NCI-H2227 (cell line): Measurements from ENCODE around the gene POLR1A.

Experiments
- DNase-seq: peaks from one replicate; lab custom pipeline; 2025; ENCODE audit not compliant: unreplicated experiment; lab: John Stamatoyannopoulos, UW

POLR1A gene

DNA sequence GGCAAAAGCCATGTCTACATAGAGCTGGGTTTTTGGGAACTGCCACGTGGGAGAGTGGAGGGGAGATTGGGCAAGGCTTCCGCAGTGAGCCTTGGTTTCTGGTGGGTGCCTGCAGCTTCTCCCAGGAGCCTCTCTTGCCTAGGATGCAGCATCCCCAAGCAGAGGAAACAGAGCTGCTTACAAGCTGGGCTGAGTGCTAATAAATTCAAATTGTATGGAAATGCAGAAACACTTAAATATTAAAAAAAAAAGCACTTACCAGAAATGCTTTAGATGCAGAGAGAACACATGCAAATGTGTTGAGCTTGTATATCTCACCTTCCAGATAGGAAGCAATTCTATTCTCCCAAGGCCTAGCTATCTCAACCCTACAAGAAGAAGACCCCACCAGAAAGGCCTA, 120.9 kb downstream of the POLR1A start:
- no peak for DNase-seq

DNA sequence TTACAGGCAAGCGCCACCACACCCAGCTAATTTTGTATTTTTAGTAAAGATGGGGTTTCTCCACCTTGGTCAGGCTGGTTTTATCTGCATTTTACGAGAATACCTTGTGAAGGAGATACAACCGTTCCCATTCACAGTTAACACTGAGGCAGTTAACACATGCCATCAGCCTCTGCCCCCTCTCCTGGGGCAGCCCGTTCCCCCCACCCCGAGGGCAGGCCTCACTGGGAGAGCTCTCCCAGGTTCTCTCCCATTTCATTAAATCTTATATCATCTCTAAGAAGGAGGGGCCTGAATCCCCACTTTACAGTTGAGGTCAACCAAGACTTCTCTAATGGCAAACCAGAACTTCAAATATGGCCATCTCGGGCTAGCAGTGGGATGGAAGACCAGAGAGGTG, 121.9 kb downstream of the POLR1A start:
- no peak for DNase-seq

DNA sequence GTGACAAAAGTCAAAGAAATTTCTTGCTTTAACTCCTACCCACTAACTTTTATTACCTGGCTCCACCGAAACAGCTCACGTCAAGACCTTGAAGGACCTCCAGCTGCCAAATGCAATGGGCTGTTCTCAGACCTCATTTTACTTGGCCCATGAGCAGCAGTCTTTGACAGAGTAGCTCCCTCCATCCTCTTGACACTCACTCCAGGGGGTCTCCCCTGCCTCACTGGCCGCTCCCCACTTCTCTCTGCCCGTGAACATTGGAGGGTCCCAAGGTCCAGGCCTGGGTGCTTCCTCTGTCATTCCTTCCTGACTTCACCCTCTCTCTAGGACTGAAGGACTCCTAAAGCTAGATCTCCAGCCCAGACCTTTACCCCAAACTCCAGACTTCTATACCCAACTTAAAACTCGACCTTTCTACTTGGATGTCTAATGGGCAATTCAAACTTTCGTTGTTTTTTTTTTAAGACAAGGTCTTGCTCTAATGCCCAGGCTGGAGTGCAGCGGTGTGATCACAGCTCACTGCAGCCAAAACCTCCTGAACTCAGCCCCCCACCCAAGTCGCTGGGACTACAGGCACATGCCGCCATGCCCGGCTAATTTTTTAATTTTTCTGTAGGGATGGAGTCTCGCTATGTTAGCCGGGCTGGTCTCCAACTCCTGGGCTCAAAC, 124.0 kb downstream of the POLR1A start:
- no peak for DNase-seq

GRCh38 chr2:85978883-85979780, 126.6 kb downstream of the POLR1A start:
- DNase-seq: no peak

GRCh38 chr2:85976106-85976920, 129.4 kb downstream of the POLR1A start:
- DNase-seq: no peak

DNA sequence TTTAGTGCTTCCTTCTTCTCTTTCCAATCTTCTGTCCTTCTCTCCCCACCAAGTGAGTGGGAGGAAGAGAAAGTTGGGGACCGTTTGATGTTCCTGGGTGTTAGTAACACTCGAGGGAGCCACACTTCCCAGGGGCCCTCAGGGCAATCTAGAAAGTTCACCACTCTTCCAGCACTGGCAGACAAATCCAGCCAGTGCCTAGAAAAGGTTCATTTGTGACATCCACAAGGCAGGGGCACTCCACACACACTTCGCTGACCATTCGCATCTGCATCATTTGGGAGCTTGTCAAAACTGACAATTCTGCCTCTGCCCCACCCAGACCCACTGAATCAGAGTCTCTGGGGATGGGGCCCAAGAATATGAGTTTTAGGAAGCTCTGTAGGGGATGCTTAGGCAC, 130.1 kb downstream of the POLR1A start:
- DNase-seq: no peak

- no peak for DNase-seq
Measured at GRCh38 chr2:85974390-85974789, 131.3 kb downstream of the POLR1A start.

GRCh38 chr2:85972355-85972754, 133.3 kb downstream of the POLR1A start:
- DNase-seq: no peak

GRCh38 chr2:85971366-85971765, 134.3 kb downstream of the POLR1A start:
- no peak for DNase-seq
